ENCODE data around the gene CLCN3.

DNA sequence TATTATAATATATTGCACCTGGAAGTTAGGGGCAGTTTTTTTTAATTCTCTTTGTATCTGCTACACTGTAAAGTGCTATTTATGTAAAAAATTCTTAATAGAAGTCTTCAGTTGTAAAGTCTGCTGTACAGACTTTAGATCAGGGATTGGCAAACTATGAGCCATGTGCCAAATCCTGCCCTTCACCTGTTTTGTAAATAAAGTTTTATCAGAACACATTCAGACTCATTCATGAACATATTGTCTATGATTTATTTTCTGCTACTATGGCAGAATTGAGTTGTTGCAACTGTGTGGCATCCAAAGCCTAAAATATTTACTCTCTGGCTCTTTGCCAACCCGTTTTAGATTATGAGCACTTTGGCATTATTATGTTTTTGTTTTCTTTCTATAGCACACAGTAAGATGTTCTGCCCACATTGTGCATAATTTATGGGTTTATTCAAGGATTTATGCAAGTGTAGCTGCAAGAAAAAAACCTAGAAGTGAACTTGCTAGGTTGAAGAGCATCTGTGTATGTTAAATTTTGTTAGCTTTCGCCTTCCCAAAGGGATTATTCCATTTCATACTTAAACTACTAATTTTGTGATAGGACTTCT is 56.9 kb downstream of the CLCN3 start:
- TF ChIP-seq, protein P1, sequence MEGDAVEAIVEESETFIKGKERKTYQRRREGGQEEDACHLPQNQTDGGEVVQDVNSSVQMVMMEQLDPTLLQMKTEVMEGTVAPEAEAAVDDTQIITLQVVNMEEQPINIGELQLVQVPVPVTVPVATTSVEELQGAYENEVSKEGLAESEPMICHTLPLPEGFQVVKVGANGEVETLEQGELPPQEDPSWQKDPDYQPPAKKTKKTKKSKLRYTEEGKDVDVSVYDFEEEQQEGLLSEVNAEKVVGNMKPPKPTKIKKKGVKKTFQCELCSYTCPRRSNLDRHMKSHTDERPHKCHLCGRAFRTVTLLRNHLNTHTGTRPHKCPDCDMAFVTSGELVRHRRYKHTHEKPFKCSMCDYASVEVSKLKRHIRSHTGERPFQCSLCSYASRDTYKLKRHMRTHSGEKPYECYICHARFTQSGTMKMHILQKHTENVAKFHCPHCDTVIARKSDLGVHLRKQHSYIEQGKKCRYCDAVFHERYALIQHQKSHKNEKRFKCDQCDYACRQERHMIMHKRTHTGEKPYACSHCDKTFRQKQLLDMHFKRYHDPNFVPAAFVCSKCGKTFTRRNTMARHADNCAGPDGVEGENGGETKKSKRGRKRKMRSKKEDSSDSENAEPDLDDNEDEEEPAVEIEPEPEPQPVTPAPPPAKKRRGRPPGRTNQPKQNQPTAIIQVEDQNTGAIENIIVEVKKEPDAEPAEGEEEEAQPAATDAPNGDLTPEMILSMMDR (conservative IDR thresholded peaks at IDR 0.05; ENCODE audit: low read depth, low read length) = no peak
- no peak for TF ChIP-seq EZH2 (IDR thresholded peaks at IDR 0.05; ENCODE audit: borderline replicate concordance, low read depth, low read length, poor library complexity, severe bottlenecking)
